Liver (tissue), 9 donors: ENCODE results near the gene PCSK6. TPM values are rescaled to one million over a fixed set of nuclear protein-coding genes. Genes with fewer than 3 reads are reported as not detected.

Source experiments
- DNase-seq: peaks from one replicate; pipeline ENCODE4 v3.0.0-alpha.2; 2017; ENCODE audit warnings: low spot score
- H3K27ac ChIP-seq, 2 donors: one replicate each; pipeline ENCODE4 v1.7.0; 2013; ENCODE audit warnings: inconsistent platforms in 2 of 2, low read length in 2 of 2, control low read depth in 1 of 2, low read depth in 1 of 2, mild to moderate bottlenecking in 1 of 2
- H3K27me3 ChIP-seq, 4 donors: one replicate each; pipeline versions ENCODE4 v1.6.1 to v1.7.0; 2013; ENCODE audit warnings: low read length in 3 of 4, inconsistent platforms in 1 of 4, mild to moderate bottlenecking in 1 of 4, moderate library complexity in 1 of 4; ENCODE audit not compliant: control insufficient read depth in 4 of 4, insufficient read depth in 4 of 4
- H3K36me3 ChIP-seq, 4 donors: one replicate each; pipeline versions ENCODE4 v1.6.1 to v1.7.0; 2013; ENCODE audit warnings: low read length in 3 of 4, mild to moderate bottlenecking in 3 of 4, low read depth in 1 of 4, moderate library complexity in 1 of 4; ENCODE audit not compliant: control insufficient read depth in 4 of 4, insufficient read depth in 3 of 4
- H3K4me1 ChIP-seq, 4 donors: one replicate each; pipeline versions ENCODE4 v1.6.1 to v1.7.0; 2013; ENCODE audit warnings: low read length in 3 of 4, mild to moderate bottlenecking in 3 of 4, moderate library complexity in 1 of 4; ENCODE audit not compliant: control insufficient read depth in 4 of 4, insufficient read depth in 4 of 4
- H3K4me3 ChIP-seq, 3 donors: one replicate each; pipeline versions ENCODE4 v1.6.1 to v1.7.0; 2013; ENCODE audit warnings: low read length in 3 of 3, control low read depth in 1 of 3, low read depth in 1 of 3, mild to moderate bottlenecking in 1 of 3
- H3K9ac ChIP-seq, 2 donors: one replicate each; pipeline ENCODE4 v1.7.0; 2013; ENCODE audit warnings: low read length in 2 of 2, mild to moderate bottlenecking in 2 of 2, moderate library complexity in 2 of 2, control low read depth in 1 of 2, low read depth in 1 of 2
- H3K9me3 ChIP-seq, 4 donors: one replicate each; pipeline versions ENCODE4 v1.6.1 to v1.7.0; 2013; ENCODE audit warnings: low read length in 3 of 4; ENCODE audit not compliant: control insufficient read depth in 4 of 4
- ATF3 ChIP-seq: IDR thresholded peaks from 2 replicates; pipeline ENCODE4 v1.6.1; 2016; ENCODE audit warnings: antibody characterized with exemption
- CTCF ChIP-seq: fragments of 150-350 bp; IDR thresholded peaks from 2 replicates; pipeline ENCODE4 v1.5.1; 2017; ENCODE audit warnings: improper control_type of control experiment, low read depth, low read length; ENCODE audit not compliant: missing input control
- EGR1 ChIP-seq, 2 donors: IDR thresholded peaks; 2 replicates each; pipeline ENCODE4 v1.6.1; 2016 to 2018; ENCODE audit warnings: antibody characterized with exemption in 2 of 2, low read depth in 2 of 2
- FOXA1 ChIP-seq: IDR thresholded peaks from 2 replicates; pipeline ENCODE4 v1.6.1; 2016; ENCODE audit warnings: antibody characterized with exemption
- FOXA2 ChIP-seq: IDR thresholded peaks from 2 replicates; pipeline ENCODE4 v1.6.1; 2016; ENCODE audit warnings: antibody characterized with exemption
- GABPA ChIP-seq, 2 donors: IDR thresholded peaks in 1 of 2; conservative IDR thresholded peaks in 1 of 2; 2 replicates each; pipeline ENCODE4 v1.6.1; 2016; ENCODE audit warnings: antibody characterized with exemption in 2 of 2, mild to moderate bottlenecking in 1 of 2, moderate library complexity in 1 of 2
- HNF4A ChIP-seq, 2 donors: conservative IDR thresholded peaks; 2 replicates each; pipeline ENCODE4 v1.6.1; 2016; ENCODE audit warnings: antibody characterized with exemption in 2 of 2, mild to moderate bottlenecking in 2 of 2
- HNF4G ChIP-seq: IDR thresholded peaks from 2 replicates; pipeline ENCODE4 v1.6.1; 2016; ENCODE audit warnings: antibody characterized with exemption
- JUND ChIP-seq, 2 donors: IDR thresholded peaks; 2 replicates each; pipeline ENCODE4 v1.6.1; 2016; ENCODE audit warnings: antibody characterized with exemption in 2 of 2
- NR2F2 ChIP-seq: IDR thresholded peaks from 2 replicates; pipeline ENCODE4 v1.6.1; 2016; ENCODE audit warnings: antibody characterized with exemption
- RAD21 ChIP-seq, 2 donors: IDR thresholded peaks; 2 replicates each; pipeline ENCODE4 v1.6.1; 2016; ENCODE audit warnings: antibody characterized with exemption in 2 of 2, mild to moderate bottlenecking in 2 of 2
- RXRA ChIP-seq, 2 donors: IDR thresholded peaks; 2 replicates each; pipeline ENCODE4 v1.6.1; 2017 to 2018; ENCODE audit warnings: antibody characterized with exemption in 2 of 2, mild to moderate bottlenecking in 1 of 2
- SP1 ChIP-seq: IDR thresholded peaks from 2 replicates; pipeline ENCODE4 v1.6.1; 2018; ENCODE audit warnings: antibody characterized with exemption, mild to moderate bottlenecking
- TAF1 ChIP-seq: conservative IDR thresholded peaks from 2 replicates; pipeline ENCODE4 v1.6.1; 2016; ENCODE audit warnings: antibody characterized with exemption, mild to moderate bottlenecking
- YY1 ChIP-seq: IDR thresholded peaks from 2 replicates; pipeline ENCODE4 v1.6.1; 2016; ENCODE audit warnings: antibody characterized with exemption, mild to moderate bottlenecking
- WGBS: extraction: QIAGEN DNeasy Blood & Tissue Kit; methylation state at CpG from one replicate; pipeline ENCODE4 v1.1.7; 2013; 5-methylcytosine and 5-hydroxymethylcytosine counted together
- polyA plus RNA-seq, 2 donors: library from polyadenylated mRNA; stranded (reverse) in 1 of 2; unstranded in 1 of 2; fragments of 200-250 nt in 1 of 2; fragments of >200 nt in 1 of 2; fragmentation: Nextera tagmentation in 1 of 2; extraction: Ambion mirVana in 1 of 2; gene quantifications; one replicate each; pipeline versions ENCODE4 v1.2.1 to v1.2.3, GENCODE V29; 2013 to 2015
- total RNA-seq, 2 donors: library from RNA; depleted of rRNA; stranded (reverse); fragments of >200 nt; gene quantifications; one replicate each; pipeline ENCODE4 v1.2.3, GENCODE V29; 2014
- TF ChIP-seq, protein P1 (sequence below): IDR thresholded peaks from 2 replicates; pipeline ENCODE4 v1.6.1; 2016; ENCODE audit warnings: antibody characterized with exemption
- TF ChIP-seq, protein P2 (sequence below): IDR thresholded peaks from 2 replicates; pipeline ENCODE4 v1.6.1; 2016; ENCODE audit warnings: antibody characterized with exemption
- TF ChIP-seq, protein P3 (sequence below): IDR thresholded peaks from 2 replicates; pipeline ENCODE4 v1.6.1; 2016; ENCODE audit warnings: antibody characterized with exemption, mild to moderate bottlenecking
- donor health status: healthy.
- donor health status: healthy.
- donor health status: healthy.
- donor health status: healthy.
- donor health status: healthy.

PCSK6 gene
- total and polyA plus RNA-seq, 4 donors: 94.8 to 398 (median 168) TPM

DNA sequence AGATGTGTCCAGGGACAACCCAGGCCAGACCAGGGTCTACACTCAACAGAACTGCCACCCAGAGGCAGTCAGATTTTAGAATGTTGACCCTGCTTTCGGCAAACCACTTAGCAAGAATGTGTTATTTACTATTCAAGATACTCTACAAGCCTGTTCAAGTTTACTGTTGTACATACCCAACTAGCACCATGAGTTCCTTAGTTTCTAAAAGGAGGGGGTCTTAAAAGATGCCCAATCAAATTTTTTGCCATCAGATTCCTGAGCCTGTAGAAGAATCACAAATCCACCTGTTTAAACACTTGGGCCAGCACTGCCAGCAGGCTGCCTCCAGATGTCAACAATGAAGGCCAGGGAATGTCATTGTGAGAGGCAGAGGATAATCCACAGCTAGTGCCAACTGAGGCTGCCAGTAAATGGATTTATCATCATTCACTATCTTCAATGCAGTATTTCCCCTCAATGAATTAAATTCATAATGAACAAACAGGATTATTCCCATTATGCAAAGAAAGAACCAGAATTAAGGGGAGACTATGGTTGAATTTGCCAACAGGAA lies 150.9 kb downstream of the PCSK6 start:
- no peaks in the 10 kb centered on the region for H3K27me3 ChIP-seq
- H3K4me3 ChIP-seq: no peak overlapping the region
- DNase-seq: no peak
- no peaks in the 10 kb centered on the region for H3K9me3 ChIP-seq
- H3K36me3 ChIP-seq: peaks cover 1 to 20% (median 19%) of the 10 kb centered on the region in 4 donors
- H3K4me1 ChIP-seq: no peaks in the 10 kb centered on the region
- H3K27ac ChIP-seq: no peak overlapping the region
- TF ChIP-seq YY1 (no peak), HNF4A (conservative IDR thresholded peaks at IDR 0.05) (no peak), RXRA (IDR thresholded peaks at IDR 0.05) (no peak), SP1 (no peak), TAF1 (no peak), EGR1 (IDR thresholded peaks at IDR 0.05; ENCODE audit: low read depth in 2 of 2) (no peak), CTCF (no peak), FOXA2 (no peak), HNF4G (no peak), JUND (IDR thresholded peaks at IDR 0.05) (no peak), RAD21 (IDR thresholded peaks at IDR 0.05) (no peak), ATF3 (no peak), FOXA1 (no peak), GABPA (IDR thresholded peaks at IDR 0.05 in 1 of 2, conservative IDR thresholded peaks at IDR 0.05 in 1 of 2) (no peak), NR2F2 (no peak)
- TF ChIP-seq, protein P1, sequence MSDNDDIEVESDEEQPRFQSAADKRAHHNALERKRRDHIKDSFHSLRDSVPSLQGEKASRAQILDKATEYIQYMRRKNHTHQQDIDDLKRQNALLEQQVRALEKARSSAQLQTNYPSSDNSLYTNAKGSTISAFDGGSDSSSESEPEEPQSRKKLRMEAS: no peak
- TF ChIP-seq, protein P2, sequence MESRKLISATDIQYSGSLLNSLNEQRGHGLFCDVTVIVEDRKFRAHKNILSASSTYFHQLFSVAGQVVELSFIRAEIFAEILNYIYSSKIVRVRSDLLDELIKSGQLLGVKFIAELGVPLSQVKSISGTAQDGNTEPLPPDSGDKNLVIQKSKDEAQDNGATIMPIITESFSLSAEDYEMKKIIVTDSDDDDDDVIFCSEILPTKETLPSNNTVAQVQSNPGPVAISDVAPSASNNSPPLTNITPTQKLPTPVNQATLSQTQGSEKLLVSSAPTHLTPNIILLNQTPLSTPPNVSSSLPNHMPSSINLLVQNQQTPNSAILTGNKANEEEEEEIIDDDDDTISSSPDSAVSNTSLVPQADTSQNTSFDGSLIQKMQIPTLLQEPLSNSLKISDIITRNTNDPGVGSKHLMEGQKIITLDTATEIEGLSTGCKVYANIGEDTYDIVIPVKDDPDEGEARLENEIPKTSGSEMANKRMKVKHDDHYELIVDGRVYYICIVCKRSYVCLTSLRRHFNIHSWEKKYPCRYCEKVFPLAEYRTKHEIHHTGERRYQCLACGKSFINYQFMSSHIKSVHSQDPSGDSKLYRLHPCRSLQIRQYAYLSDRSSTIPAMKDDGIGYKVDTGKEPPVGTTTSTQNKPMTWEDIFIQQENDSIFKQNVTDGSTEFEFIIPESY: no peak
- TF ChIP-seq, protein P3, sequence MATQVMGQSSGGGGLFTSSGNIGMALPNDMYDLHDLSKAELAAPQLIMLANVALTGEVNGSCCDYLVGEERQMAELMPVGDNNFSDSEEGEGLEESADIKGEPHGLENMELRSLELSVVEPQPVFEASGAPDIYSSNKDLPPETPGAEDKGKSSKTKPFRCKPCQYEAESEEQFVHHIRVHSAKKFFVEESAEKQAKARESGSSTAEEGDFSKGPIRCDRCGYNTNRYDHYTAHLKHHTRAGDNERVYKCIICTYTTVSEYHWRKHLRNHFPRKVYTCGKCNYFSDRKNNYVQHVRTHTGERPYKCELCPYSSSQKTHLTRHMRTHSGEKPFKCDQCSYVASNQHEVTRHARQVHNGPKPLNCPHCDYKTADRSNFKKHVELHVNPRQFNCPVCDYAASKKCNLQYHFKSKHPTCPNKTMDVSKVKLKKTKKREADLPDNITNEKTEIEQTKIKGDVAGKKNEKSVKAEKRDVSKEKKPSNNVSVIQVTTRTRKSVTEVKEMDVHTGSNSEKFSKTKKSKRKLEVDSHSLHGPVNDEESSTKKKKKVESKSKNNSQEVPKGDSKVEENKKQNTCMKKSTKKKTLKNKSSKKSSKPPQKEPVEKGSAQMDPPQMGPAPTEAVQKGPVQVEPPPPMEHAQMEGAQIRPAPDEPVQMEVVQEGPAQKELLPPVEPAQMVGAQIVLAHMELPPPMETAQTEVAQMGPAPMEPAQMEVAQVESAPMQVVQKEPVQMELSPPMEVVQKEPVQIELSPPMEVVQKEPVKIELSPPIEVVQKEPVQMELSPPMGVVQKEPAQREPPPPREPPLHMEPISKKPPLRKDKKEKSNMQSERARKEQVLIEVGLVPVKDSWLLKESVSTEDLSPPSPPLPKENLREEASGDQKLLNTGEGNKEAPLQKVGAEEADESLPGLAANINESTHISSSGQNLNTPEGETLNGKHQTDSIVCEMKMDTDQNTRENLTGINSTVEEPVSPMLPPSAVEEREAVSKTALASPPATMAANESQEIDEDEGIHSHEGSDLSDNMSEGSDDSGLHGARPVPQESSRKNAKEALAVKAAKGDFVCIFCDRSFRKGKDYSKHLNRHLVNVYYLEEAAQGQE: no peak
- 96% methylated on average over 1 of the region's 1 CpG for WGBS
- H3K9ac ChIP-seq: no peak overlapping the region
